GM18502 (cell line): ENCODE measurements around the gene PRODH2.

Experiments used
- ATAC-seq: cut with Tn5 transposase; IDR thresholded peaks from one replicate; pipeline ENCODE4 v1.9.1; 2021; ENCODE audit warnings: mild to moderate bottlenecking; ENCODE audit not compliant: unreplicated experiment, poor library complexity

PRODH2 gene, protein sequence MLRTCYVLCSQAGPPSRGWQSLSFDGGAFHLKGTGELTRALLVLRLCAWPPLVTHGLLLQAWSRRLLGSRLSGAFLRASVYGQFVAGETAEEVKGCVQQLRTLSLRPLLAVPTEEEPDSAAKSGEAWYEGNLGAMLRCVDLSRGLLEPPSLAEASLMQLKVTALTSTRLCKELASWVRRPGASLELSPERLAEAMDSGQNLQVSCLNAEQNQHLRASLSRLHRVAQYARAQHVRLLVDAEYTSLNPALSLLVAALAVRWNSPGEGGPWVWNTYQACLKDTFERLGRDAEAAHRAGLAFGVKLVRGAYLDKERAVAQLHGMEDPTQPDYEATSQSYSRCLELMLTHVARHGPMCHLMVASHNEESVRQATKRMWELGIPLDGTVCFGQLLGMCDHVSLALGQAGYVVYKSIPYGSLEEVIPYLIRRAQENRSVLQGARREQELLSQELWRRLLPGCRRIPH

GRCh38 chr19:35812220-35813042 is at the start of gene PRODH2:
Gene PRODH2, minus strand, starts transcription at chr19:35812845. Its CDS starts 40 bp downstream, at chr19:35812805.
- ATAC-seq, result no peak

- no peak for ATAC-seq
These were observed 49.1 kb upstream of the PRODH2 start for GRCh38 chr19:35861640-35862160.

DNA sequence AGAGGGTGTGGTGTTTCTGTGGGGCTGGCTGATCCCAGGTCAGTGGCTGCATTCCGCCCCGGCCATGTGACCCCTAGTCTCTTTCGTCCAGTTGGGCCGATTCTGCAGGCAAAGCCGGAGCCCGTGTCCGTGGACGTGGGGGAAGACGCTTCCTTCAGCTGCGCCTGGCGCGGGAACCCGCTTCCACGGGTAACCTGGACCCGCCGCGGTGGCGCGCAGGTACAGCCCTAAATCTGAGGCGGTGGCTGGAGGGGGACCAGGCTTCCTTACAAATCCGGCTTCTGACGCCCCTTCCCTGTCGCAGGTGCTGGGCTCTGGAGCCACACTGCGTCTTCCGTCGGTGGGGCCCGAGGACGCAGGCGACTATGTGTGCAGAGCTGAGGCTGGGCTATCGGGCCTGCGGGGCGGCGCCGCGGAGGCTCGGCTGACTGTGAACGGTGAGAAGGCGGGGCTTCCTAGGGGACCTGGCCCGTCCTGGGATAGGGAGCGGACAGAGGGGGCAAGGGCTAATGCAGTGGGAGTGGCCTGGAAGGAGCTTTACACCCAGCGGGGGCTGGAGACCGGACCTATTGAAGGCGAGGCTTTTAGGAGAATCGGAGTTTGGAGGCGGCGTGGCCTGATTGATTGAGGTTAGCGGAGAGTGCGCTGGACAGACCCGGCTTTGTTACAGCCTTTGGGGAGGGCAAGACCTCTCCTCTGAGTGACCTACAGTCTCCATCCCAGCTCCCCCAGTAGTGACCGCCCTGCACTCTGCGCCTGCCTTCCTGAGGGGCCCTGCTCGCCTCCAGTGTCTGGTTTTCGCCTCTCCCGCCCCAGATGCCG is 48.4 kb upstream of the PRODH2 start:
- ATAC-seq, result no peak

DNA sequence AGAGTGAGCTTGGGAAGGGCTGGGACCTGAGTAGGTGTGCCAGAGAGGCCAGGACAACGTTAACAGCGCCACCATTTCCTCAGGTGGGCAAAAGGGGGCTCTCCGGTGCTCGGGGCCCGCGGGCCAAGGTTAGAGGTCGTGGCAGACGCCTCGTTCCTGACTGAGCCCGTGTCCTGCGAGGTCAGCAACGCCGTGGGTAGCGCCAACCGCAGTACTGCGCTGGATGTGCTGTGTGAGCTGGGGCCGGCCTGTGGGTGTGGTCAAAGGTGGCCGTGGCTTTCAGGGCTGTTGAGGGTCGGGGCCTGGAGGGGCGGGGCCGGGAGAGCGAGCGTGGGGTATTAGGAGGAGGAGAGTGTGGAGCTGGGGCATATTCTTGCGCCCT is 47.8 kb upstream of the PRODH2 start:
- no peak for ATAC-seq

- no peak for ATAC-seq
These were observed 46.8 kb upstream of the PRODH2 start for GRCh38 chr19:35859414-35859813.

- no peak for ATAC-seq
These were observed 45.7 kb upstream of the PRODH2 start for GRCh38 chr19:35858311-35858710.

DNA sequence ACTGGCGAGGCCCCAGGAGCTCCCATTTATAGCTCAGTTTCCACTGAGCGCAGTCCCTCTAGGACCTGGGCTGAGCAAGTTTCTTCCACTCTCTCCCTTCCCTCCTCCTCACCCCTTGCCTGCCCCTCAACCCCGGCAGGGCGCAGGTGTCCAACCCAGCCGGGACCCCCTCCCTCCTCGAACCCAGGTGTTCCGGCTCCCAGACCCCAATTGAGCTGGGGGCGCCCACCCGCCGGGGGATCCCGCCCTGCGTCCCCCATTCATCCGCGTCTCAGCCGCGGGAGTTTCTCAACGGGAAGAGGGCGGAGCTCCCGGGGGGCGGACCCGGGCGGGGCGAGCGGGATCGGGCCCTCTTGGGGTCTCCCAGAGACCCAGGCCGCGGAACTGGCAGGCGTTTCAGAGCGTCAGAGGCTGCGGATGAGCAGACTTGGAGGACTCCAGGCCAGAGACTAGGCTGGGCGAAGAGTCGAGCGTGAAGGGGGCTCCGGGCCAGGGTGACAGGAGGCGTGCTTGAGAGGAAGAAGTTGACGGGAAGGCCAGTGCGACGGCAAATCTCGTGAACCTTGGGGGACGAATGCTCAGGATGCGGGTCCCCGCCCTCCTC is 44.0 kb upstream of the PRODH2 start, which contains the start of gene KIRREL2:
KIRREL2 (plus strand) TSS at position 366 of the 604 bp plus-strand sequence; CDS start at position 575, 209 bp downstream.
- ATAC-seq, result no peak

- ATAC-seq, result no peak
These were observed 40.6 kb upstream of the PRODH2 start for GRCh38 chr19:35853038-35853756.

DNA sequence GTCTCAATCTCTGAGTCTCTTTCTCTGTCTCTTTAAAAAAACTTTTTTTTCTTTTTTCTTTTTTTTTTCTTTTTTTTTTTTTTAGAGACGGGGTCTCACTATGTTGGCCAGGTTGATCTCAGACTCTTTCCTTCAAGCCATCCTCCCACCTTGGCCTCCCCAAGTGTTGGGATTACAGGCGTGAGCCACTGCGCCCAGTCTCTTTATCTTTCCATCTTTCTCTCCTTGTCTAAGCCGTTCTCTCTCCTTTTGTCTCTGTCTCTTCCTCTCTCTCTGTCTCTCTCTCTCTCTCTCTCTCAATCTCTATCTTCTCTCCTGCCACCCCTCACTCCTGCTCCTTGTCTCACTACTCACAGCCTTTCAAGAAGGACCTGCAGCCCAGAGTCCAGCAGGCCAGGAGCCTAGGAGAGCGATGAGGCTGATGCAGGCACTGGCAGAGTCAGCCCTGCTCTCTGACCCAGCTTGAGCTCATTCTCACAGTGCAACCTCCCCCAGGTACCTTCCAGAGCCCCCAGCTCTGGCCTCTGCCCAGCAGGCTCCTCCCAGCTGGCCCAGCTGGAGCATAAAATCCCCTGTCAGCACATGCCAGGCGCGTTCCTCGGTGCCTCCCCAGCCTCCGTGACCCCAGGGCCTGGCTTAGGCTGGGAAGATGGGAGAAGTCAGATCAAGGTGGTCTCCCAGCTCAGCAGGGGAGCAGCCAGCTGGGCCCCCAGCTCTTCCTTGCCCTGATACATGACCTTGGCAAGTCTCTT is 39.6 kb upstream of the PRODH2 start, which contains the start of gene NPHS1:
NPHS1 (minus strand) TSS at position 476 of the 752 bp plus-strand sequence. CDS start 667 bp downstream, outside the sequence.
- no peak for ATAC-seq

DNA sequence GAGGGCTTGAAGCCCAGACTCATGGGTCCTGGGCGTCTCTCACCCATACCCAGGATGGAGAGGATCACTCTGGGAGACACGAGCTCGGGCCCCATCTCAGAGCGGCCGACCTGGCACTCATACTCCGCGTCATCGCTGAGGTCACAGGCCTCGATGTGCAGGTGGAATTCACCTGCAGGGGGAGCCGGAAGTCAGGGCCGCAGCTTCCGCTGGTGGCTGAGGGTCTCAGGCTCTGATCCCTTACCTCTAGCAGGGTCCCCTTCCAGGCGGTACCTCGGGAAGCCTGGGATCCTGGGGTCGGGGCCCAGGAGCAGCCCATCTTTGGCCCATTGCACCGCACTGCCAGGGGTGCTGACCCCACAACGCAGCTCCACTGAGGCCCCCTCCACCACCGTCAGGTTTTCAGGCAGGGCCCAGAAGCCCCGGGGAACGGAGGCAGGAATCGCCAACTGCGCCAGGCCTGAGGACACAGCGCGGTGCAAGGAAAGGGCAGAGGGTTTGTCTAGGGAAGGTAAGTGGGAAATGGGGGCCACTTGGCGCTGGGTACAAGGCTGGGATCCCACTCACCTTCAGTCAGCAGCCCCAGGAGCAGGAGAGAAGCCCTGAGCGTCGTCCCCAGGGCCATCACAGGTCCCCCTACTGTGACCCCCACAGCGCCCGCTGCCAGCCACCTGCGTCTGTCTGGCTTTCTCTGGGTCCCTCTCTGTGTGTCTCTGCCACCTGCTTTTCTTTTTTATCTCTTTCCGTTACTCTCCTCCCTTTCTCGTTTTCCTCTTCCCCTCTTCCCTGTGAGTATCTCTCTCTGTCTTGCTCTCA is 38.8 kb upstream of the PRODH2 start:
- ATAC-seq, result no peak

- ATAC-seq, result no peak
These were observed 36.4 kb upstream of the PRODH2 start for GRCh38 chr19:35848919-35849505.

GRCh38 chr19:35848486-35848885 is 35.8 kb upstream of the PRODH2 start:
- no peak for ATAC-seq

DNA sequence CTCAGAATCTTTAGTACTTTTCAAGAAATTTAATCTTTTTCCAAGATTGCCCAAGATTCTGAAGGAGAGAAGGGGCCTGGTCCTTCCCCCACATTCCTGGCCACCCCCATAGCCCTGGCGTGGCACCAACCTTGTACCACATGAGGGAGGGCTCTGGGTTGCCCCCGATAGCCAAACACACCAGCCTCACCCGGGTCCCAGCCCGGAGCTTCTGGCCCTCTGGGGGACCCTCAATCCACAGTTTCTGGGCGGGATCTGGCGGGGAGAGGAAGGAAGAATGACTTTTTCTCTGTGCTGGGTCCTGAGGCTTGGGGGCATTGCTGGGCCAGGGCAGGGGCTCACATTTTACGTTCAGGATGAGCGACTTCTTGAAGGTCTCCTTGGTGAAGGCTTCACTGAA is 35.3 kb upstream of the PRODH2 start:
- ATAC-seq, result no peak

GRCh38 chr19:35846038-35846668 is 33.5 kb upstream of the PRODH2 start:
- no peak for ATAC-seq

DNA sequence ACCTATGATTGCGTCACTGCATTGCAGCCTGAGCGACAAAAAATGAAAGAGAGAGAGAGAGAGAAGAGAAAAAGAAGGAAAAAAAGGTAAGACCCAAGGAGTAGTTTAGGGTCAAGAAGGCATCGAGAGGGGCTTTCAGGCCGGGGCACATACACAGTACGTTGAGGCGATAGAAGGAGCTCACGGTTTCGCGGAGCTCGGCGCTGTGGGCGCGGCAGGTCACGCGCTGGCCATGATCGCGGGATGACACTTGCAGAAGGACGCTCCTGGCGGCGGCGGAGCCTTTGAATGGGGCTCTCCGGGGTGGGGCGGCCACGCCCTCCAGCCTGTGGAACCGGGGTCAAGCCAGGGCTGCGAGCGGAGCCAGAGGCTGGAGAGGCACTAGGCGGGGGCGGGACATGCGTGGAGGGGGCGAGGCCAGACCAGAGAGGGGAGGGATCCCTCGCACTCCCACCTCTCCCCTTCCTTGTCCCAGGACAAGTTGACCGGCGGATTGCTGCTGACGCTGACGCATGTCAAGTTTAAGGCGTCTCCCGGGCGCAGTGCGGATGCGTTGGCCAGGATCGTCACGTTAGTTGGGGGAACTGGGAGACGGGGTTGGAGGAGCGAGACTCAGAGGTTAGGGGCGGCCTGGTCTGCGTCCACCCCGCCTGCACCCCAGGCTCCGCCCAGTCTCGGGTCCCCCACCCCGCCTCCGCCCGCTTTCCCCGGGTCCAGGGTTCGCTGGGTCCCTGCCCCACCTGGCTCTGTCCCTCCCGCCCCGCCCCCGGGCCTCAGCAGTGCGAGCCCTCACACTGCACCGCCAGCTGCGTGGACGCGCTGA is 32.8 kb upstream of the PRODH2 start:
- ATAC-seq, result no peak
